Transverse colon (tissue), 4 donors: ENCODE results near the gene PTP4A2.

Experiments used
- CTCF ChIP-seq, 5 experiments: fragments of 200-600 bp in 3 of 5; fragments of 450-650 bp in 2 of 5; sonication (generic) in 3 of 5; IDR thresholded peaks; 1 replicate in 2 of 5; 2 replicates in 3 of 5; pipeline ENCODE4 v1.5.1; 2016 to 2017; ENCODE audit warnings: antibody characterized with exemption in 5 of 5, inconsistent platforms in 3 of 5, mild to moderate bottlenecking in 2 of 5, moderate library complexity in 1 of 5
- EP300 ChIP-seq: sonication (generic); formaldehyde crosslinking; IDR thresholded peaks from one replicate; pipeline ENCODE4 v1.6.1; 2017; ENCODE audit warnings: antibody characterized with exemption, low read depth
- POLR2A ChIP-seq: fragments of 450-650 bp; IDR thresholded peaks from one replicate; pipeline ENCODE4 v1.6.1; 2016; ENCODE audit warnings: antibody characterized with exemption, mild to moderate bottlenecking, moderate library complexity
- POLR2AphosphoS5 ChIP-seq, 3 donors: sonication (generic); formaldehyde crosslinking; IDR thresholded peaks; one replicate each; pipeline ENCODE4 v1.6.1; 2016; ENCODE audit warnings: antibody characterized with exemption in 3 of 3

DNA sequence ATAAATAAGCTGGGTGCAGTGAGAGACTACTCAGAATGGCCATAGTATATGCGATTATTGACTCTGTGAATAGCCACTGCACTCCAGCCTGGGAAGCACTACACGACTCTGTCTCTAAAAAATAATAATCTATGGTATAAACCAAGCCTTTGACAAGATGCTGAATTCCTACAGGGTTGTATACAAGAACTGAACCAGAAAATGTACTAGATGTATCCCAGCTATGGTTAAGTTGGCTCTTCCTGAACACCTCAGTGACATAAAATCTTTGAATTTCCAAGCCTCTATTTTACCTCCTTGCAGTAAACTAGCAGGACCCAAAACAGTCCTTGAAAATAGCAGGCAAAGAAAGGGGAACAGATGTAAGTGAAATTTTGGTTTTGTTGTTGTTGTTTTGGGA is 32.5 kb downstream of the PTP4A2 start:
- TF ChIP-seq POLR2A (no peak), POLR2AphosphoS5 (IDR thresholded peaks at IDR 0.05) (no peak), CTCF (IDR thresholded peaks at IDR 0.05) (no peak), EP300 (no peak)
